ENCODE data around the gene CASKIN1. TPM values are rescaled to one million over a fixed set of nuclear protein-coding genes. Genes with fewer than 3 reads are reported as not detected.

The CASKIN1 gene
- polyA plus RNA-seq, 1 donor (not counting 4 experiments of a cell fraction or from before 2014, with no cell fraction given) = 0.04 TPM

DNA sequence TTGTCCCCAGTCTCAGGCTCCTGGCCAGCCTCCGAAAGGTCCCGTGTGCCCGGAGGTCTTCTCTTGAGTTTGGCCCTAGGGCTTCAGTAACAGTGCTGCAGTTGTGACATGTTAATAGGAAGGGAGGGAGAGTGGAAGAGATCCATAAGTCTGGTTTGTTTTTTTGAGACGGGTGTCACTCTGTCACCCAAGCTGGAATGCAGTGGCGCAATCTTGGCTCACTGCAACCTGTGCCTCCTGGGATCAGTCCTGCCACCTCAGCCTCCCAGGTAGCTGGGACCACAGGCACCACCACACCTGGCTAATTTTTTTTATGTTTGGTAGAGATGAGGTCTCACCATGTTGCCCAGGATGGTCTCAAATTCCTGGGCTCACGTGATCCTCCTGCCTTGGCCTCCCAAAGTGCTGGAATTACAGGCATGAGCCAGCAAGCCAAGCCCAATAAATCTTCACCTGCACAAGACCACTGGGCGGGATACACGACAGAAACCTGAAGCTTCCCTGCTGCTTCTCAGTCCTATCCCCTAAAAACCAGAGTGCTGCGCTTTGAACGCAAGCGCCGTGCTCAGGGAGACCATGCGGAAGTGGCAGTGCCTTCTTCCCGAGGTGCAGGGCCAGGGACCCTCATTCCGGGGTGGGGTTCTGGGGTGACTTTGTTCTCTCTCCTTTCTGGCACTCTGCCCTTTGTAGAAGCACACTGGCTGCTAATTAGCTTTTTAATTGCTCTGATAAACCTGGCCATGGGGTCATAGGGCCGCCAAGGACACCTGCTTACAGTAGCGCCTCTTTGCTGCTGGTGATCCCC lies 29.9 kb downstream of the CASKIN1 start:
- H3K27ac ChIP-seq (ENCODE audit: control insufficient read depth, insufficient read depth, low read length) = no peak overlapping the region
- H2AFZ ChIP-seq (ENCODE audit: control insufficient read depth, low read length) = no peak overlapping the region
- H3K4me1 ChIP-seq (ENCODE audit: control insufficient read depth, extremely low read depth, insufficient read depth, low read length) = peaks cover 23% of the 10 kb centered on the region
- no peak overlapping the region for H3K9ac ChIP-seq (ENCODE audit: control insufficient read depth, extremely low read depth, insufficient read depth, low read length)
- H3K9me3 ChIP-seq (ENCODE audit: control insufficient read depth, low read depth, low read length) = no peaks in the 10 kb centered on the region
- no peak for DNase-seq (ENCODE audit: low read depth, low spot score)
- no peak for TF ChIP-seq EZH2 (IDR thresholded peaks at IDR 0.05; ENCODE audit: low read length)
- TF ChIP-seq, protein P1, sequence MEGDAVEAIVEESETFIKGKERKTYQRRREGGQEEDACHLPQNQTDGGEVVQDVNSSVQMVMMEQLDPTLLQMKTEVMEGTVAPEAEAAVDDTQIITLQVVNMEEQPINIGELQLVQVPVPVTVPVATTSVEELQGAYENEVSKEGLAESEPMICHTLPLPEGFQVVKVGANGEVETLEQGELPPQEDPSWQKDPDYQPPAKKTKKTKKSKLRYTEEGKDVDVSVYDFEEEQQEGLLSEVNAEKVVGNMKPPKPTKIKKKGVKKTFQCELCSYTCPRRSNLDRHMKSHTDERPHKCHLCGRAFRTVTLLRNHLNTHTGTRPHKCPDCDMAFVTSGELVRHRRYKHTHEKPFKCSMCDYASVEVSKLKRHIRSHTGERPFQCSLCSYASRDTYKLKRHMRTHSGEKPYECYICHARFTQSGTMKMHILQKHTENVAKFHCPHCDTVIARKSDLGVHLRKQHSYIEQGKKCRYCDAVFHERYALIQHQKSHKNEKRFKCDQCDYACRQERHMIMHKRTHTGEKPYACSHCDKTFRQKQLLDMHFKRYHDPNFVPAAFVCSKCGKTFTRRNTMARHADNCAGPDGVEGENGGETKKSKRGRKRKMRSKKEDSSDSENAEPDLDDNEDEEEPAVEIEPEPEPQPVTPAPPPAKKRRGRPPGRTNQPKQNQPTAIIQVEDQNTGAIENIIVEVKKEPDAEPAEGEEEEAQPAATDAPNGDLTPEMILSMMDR (optimal IDR thresholded peaks at IDR 0.05 in 1 of 3, IDR thresholded peaks at IDR 0.05 in 1 of 3, conservative IDR thresholded peaks at IDR 0.05 in 1 of 3; ENCODE audit: extremely low read depth in 1 of 3, insufficient read depth in 2 of 3, low read length in 3 of 3) = no peak
- no peak overlapping the region for H3K4me3 ChIP-seq (ENCODE audit: control insufficient read depth in 2 of 3, extremely low read depth in 1 of 3, insufficient read depth in 2 of 3, low read depth in 1 of 3, low read length in 3 of 3)
- FAIRE-seq = no peak
- peaks cover 26% of the 10 kb centered on the region for H3K79me2 ChIP-seq (ENCODE audit: control insufficient read depth, insufficient read depth, low read length)
- no peaks in the 10 kb centered on the region for H3K9me1 ChIP-seq (ENCODE audit: control insufficient read depth, extremely low read depth, insufficient read depth, low read length)
- H3K27me3 ChIP-seq (ENCODE audit: control insufficient read depth, extremely low read depth, insufficient read depth, low read length) = no peaks in the 10 kb centered on the region
- H4K20me1 ChIP-seq (ENCODE audit: control insufficient read depth, extremely low read depth, insufficient read depth, low read length) = peaks cover 15% of the 10 kb centered on the region
- dilution Hi-C loops (cut with MboI; ENCODE audit: extremely low pct_ligation_motif_present, low sequenced_read_pairs) = no loop called here
- no peak overlapping the region for H3K4me2 ChIP-seq (ENCODE audit: control insufficient read depth, extremely low read depth, insufficient read depth, low read depth, low read length)
- peaks cover 19 to 29% of the 10 kb centered on the region in 2 experiments for H3K36me3 ChIP-seq (ENCODE audit: control insufficient read depth in 2 of 2, extremely low read depth in 1 of 2, insufficient read depth in 2 of 2, low read length in 2 of 2)

DNA sequence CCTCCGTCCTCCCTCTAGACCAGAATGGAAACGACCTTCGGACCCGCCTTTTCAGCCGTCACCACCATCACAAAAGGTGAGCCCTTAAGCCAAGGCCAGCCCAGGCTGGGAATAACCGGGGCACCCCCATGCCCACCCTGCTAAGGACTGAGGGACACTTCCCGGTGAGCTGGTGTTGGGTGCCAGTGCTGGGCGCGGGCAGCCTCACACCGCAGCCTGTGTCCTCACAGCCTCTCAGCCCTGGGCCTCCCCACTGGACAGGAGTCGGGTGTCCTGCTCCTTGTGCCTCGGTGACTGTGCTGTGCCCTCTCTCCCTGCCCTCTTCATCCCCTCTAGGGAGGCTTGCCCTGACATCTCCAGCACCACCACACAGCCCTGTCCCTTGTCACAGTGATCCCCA lies 30.5 kb downstream of the CASKIN1 start:
- H3K4me1 ChIP-seq (ENCODE audit: control insufficient read depth, extremely low read depth, insufficient read depth, low read length) = peaks cover 28% of the 10 kb centered on the region
- no peak overlapping the region for H3K4me2 ChIP-seq (ENCODE audit: control insufficient read depth, extremely low read depth, insufficient read depth, low read depth, low read length)
- H3K4me3 ChIP-seq (ENCODE audit: control insufficient read depth in 2 of 3, extremely low read depth in 1 of 3, insufficient read depth in 2 of 3, low read depth in 1 of 3, low read length in 3 of 3) = no peak overlapping the region
- no peak overlapping the region for H2AFZ ChIP-seq (ENCODE audit: control insufficient read depth, low read length)
- no peaks in the 10 kb centered on the region for H3K27me3 ChIP-seq (ENCODE audit: control insufficient read depth, extremely low read depth, insufficient read depth, low read length)
- FAIRE-seq (no peak), DNase-seq (ENCODE audit: low read depth, low spot score) (no peak)
- peaks cover 17% of the 10 kb centered on the region for H4K20me1 ChIP-seq (ENCODE audit: control insufficient read depth, extremely low read depth, insufficient read depth, low read length)
- no peak overlapping the region for H3K27ac ChIP-seq (ENCODE audit: control insufficient read depth, insufficient read depth, low read length)
- H3K9me3 ChIP-seq (ENCODE audit: control insufficient read depth, low read depth, low read length) = no peaks in the 10 kb centered on the region
- no peaks in the 10 kb centered on the region for H3K9me1 ChIP-seq (ENCODE audit: control insufficient read depth, extremely low read depth, insufficient read depth, low read length)
- peaks cover 26% of the 10 kb centered on the region for H3K79me2 ChIP-seq (ENCODE audit: control insufficient read depth, insufficient read depth, low read length)
- dilution Hi-C loops (cut with MboI; ENCODE audit: extremely low pct_ligation_motif_present, low sequenced_read_pairs) = no loop called here
- H3K36me3 ChIP-seq (ENCODE audit: control insufficient read depth in 2 of 2, extremely low read depth in 1 of 2, insufficient read depth in 2 of 2, low read length in 2 of 2) = peaks cover 17 to 29% of the 10 kb centered on the region in 2 experiments
- no peak overlapping the region for H3K9ac ChIP-seq (ENCODE audit: control insufficient read depth, extremely low read depth, insufficient read depth, low read length)
- TF ChIP-seq, protein P1 (optimal IDR thresholded peaks at IDR 0.05 in 1 of 3, IDR thresholded peaks at IDR 0.05 in 1 of 3, conservative IDR thresholded peaks at IDR 0.05 in 1 of 3; ENCODE audit: extremely low read depth in 1 of 3, insufficient read depth in 2 of 3, low read length in 3 of 3) = no peak
- TF ChIP-seq EZH2 (IDR thresholded peaks at IDR 0.05; ENCODE audit: low read length) = no peak

Measured in keratinocyte (primary cell).